DMS 273 treated with DMSO at 0.1 percent for 48 hours (cell line): ENCODE data around the gene PNLIP.

Experiments
- DNase-seq: peaks from one replicate; lab custom pipeline; 2025; lab: John Stamatoyannopoulos, UW

Gene PNLIP

GRCh38 chr10:116587878-116588591 lies 42.3 kb downstream of the PNLIP start:
- DNase-seq, result no peak

GRCh38 chr10:116588995-116589394 lies 43.3 kb downstream of the PNLIP start:
- no peak for DNase-seq

- no peak for DNase-seq
Measured at GRCh38 chr10:116589926-116590325, 44.2 kb downstream of the PNLIP start.

GRCh38 chr10:116590590-116591444 lies 45.1 kb downstream of the PNLIP start, which contains the start of gene PNLIPRP1:
TSS of gene PNLIPRP1 (plus strand) at chr10:116590959. CDS start at chr10:116591130, 171 bp downstream.
- no peak for DNase-seq

- no peak for DNase-seq
Measured at GRCh38 chr10:116593139-116593740, 47.5 kb downstream of the PNLIP start.

- DNase-seq, result no peak
Measured at GRCh38 chr10:116594525-116595035, 48.8 kb downstream of the PNLIP start.

- no peak for DNase-seq
Measured at GRCh38 chr10:116596062-116596461, 50.3 kb downstream of the PNLIP start.

- no peak for DNase-seq
Measured at GRCh38 chr10:116597543-116597942, 51.8 kb downstream of the PNLIP start.

- no peak for DNase-seq
Measured at GRCh38 chr10:116598329-116598728, 52.6 kb downstream of the PNLIP start.

GRCh38 chr10:116599991-116600390 lies 54.3 kb downstream of the PNLIP start:
- no peak for DNase-seq

GRCh38 chr10:116602648-116603400 lies 57.1 kb downstream of the PNLIP start:
- no peak for DNase-seq

- DNase-seq, result no peak
Measured at GRCh38 chr10:116606061-116606483, 60.3 kb downstream of the PNLIP start.

- no peak for DNase-seq
Measured at GRCh38 chr10:116607336-116607735, 61.6 kb downstream of the PNLIP start.

GRCh38 chr10:116608686-116609594 lies 63.2 kb downstream of the PNLIP start:
- DNase-seq, result no peak

- no peak for DNase-seq
Measured at GRCh38 chr10:116610443-116611152, 64.9 kb downstream of the PNLIP start.

- no peak for DNase-seq
Measured at GRCh38 chr10:116611153-116611545, 65.4 kb downstream of the PNLIP start.

- DNase-seq, result no peak
Measured at GRCh38 chr10:116612107-116612769, 66.5 kb downstream of the PNLIP start.

- DNase-seq, result no peak
Measured at GRCh38 chr10:116613471-116613870, 67.7 kb downstream of the PNLIP start.

- no peak for DNase-seq
Measured at GRCh38 chr10:116614796-116615195, 69.1 kb downstream of the PNLIP start.
